GM19023 (cell line): Measurements from ENCODE around the gene ST6GAL1.

Experiments used
- ATAC-seq: cut with Tn5 transposase; IDR thresholded peaks from one replicate; pipeline ENCODE4 v1.9.1; 2021; ENCODE audit warnings: mild to moderate bottlenecking, moderate library complexity; ENCODE audit not compliant: unreplicated experiment

Gene ST6GAL1

DNA sequence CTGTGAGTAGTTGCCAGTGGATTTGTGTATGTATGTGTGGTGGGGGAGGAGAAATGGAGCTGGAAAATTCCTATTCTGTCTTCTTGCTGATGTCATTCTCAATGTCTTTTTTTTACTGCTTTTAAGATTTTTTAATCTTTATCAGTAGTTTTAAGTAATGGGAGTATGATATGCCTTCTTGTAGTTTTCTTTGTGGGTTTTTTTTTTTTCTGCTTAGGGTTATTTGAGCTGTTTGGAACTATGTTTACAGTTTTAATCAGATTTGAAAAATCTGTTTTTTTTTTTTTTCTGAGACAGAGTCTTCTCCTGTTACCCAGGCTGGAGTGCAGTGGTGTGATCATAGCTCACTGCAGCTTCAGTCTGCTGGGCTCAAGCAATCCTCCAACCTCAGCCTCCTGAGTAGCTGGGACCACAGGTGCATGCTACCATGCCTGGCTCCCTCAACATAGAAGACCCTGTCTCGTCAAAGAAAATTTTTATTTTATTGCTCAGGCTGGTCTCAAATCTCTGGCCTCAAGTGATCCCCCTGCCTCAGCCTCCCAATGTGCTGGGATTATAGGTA lies 171.8 kb downstream of the ST6GAL1 start:
- no peak for ATAC-seq

DNA sequence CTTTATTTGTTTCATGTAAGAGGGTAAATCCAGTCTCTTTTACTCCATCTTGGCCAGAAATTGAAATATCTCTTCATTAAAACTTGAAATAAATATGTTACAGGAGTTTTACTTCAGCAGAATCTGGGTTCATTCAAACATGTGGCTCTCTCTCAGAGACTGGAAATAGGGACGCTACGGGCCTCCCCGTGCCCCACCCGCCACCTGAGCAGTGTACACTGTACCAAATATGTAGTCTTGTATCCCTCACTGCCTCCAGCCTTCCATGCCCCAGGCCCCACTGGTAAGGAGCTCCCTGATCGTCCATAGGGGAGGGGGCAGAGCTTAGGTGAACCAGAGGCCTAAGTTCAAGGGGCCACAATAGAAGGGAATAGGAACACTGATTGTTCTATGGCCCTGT lies 172.9 kb downstream of the ST6GAL1 start:
- no peak for ATAC-seq

DNA sequence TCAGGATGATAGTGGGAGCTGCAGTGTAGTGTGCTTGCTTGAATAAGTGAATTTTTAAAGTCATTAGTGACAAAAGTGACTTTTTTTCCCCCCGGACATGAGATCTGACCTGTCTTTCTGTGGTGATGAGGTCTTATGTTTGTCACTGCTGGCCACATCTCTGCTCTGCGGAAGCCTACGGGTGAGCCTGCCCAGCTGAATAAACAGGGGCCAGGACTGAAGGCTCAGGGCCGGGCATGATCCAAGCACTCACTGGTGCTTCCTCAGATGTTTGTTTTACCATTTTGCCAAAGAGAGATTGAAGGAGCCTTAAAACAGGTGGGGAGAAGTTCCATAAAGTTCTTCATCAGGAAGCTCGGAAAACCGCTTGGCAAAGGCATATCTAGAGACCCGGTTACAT lies 174.0 kb downstream of the ST6GAL1 start:
- ATAC-seq = no peak

DNA sequence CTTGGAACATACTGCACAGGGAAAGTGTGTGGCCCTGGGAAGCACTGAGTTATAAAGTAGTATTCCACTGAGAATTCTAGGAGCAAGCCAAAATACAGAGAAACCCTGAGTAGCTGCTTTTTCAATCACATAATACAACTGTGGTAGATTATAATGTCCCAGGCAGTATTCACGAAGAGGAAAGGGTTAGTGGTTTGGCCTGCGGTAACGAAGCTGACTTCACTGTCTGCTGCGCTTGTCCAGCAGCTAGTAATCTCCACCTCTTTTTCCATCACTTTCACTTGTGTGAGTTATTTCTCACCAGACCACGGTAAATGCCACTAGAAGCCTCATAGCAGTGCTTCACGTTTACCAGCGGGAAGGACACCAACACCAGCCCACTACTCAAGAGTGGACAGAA lies 174.6 kb downstream of the ST6GAL1 start:
- no peak for ATAC-seq

DNA sequence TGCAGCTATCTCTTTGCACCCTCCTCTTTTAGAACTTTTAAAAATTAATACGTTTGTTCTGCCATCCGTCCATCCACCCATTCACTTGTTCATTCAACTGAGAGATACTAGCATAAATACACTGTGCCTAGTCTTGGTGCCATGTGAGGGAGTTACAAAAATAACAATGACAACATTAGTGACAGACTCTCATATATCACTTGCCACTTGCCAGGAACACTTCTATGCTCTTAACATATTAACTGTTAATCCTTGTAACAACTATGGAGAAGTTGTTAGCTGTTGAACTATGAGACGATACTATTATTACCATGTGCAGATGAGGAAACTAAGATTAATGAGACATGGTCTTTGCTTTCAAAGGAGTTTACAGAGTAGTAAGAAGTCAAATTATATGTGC lies 175.4 kb downstream of the ST6GAL1 start:
- ATAC-seq = no peak

DNA sequence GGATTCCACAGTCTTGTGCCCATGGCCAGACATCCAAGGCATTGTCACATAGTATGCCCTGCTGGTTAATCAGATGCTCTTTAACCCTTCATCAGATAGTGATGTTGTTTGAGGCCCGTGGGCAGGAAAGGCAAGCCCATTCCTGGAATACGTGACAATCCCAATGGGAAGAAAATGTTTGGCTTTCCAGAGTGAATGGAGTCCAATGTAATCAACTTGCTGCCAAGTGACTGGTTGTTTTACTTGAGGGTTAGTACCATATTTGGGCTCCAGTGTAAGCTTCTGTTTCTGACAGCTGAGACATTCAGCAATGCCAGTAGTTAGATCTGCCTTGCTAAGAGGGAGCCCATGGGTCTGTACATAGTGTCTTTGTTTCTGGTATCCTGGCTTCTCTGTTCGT lies 177.7 kb downstream of the ST6GAL1 start:
- ATAC-seq = no peak

DNA sequence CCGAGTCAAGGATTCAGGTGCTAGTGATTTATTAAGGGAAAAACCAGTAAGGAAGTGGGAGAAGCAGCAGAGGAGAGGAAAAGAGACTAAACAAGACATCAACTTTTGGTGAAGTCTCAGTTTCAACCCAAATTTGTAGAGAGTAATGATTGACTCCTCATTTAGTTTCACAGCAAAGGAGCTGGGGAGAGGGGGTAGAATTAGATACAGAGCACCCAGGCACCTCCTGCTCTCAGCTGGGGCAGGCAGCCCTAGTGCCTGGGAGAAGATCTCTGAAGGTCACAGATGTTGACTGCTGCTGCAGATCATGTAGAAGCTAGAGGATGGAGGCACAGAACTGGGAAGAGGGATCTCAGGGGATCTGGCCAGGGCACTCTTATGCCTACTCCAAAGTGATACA lies 179.8 kb downstream of the ST6GAL1 start:
- ATAC-seq = no peak

DNA sequence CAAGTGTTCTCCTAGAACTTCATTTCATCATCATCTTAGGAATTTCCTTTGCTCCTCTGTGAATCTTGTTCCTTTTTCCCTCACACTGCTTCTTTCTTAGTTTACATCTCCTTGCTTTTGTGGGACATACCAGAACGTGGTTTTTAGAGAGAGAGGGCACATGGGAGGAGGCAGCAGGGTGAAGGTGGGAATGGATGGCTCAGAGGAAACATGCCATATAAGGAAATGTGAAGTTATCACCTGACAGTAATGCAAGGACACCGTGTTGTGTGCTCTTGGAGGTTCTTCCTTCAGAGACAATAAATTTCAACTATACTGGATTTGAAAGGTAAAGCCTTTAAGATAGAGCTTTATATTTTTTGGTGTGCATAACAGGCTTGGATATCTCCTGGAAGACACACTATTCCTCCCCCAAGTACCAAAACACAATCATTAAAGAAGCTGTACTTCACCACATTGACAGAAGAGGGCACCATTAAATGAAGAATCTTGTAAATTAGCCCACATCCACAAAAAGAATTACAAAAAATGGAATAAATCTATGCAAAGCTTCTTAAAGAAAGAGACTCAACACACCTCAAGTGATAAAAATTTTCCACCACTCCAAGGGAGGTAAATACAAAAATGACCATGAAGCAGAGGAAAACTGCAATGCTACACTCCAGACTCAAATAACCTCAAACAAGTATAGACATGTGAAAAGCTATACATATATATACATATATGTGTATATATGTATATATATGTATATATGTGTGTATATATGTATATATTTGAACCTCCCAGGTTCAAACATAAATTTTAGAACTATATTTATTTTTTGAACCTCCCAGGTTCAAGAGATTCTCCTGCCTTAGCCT lies 182.8 kb downstream of the ST6GAL1 start:
- ATAC-seq = no peak

DNA sequence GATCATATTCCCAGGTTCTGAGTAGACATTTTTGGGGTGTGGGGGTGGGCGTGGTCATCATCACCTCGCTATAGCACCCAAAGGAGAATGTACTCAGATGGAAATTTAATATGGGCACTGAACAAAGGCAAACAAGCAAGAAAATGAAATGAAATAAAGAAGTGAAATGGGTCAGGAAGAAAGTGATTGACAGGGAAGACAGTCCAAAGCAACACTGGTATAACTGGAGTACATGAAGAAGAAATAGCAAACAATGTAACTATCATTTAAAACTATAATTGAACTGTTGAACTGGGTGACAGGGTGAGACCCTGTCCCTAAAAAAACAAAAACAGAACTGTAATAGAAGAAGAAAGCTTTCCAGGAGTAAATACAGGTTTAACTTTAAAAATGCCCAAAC lies 184.2 kb downstream of the ST6GAL1 start:
- no peak for ATAC-seq

DNA sequence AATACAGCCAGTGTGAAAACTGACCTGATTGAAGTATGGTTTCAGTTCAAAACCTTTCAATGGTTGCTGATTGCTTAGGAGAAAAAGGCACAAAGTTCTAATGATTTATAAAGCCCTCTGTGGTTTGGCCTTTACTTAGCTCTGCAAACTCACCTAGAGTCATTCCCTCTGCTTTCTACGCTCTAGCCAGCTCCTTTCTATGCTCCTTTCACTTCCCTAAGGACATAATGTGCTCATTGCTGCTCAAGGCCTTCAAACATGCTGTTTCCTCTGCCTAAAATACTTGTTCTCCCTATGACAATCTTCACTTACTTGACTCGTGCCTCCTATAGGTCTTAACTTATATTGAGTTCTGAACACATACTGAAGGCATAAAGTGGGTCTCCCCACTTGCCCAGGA lies 190.0 kb downstream of the ST6GAL1 start:
- ATAC-seq = no peak

DNA sequence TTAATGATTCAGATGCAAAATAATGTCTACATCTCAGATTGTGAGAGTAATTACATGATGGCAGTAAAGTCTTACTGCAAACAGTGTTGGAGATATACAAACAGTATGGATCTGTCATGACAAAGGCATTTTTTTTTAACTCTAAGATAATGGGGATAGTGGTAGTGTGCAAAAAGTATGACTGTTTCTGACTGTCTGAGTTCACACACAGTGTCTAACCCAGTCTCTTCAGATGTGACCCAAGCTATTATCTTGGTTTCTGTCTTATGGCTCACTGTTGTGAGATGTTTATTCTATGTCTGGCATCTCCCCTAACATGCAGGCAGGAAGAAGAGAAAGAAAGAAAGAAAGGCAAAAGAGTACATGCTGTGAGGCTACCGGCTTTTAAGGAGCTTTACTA lies 191.9 kb downstream of the ST6GAL1 start:
- ATAC-seq = no peak

DNA sequence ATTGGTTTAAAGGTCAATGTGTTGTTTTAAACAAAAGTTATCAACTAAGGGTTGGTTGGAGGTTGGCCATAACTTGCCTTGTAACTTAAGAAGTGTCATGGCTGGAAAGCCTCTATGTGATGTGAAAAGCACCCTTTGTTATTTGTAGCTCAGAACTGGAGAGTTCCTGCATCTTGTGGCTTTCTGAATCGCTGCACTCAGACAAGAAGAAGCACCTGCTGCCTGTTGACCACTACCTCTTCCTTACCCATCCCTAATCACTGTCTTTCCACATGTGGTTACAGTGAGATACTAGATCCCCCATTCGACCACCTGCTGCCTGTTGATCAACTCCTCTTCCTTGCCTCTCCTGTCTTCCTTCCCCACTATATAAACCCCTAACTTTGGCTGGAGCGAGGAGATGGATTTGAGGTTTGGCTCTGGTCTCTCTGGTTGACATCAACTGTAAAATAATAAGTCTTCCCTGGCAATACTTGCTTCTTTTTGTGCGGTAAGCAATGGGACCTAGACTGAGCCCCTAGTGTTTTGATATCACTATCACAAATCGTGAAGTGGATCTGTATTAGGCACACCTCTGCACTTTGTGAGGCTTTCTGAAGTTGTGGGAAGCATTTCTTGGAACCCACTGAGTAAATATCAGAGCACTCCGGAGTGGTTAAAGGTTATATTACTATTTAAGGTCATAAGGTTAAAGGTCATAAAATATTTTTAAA lies 195.1 kb downstream of the ST6GAL1 start:
- peak; percentile 77 for ATAC-seq
